ENCODE measurements around the gene SAA4. TPM values are rescaled to one million over a fixed set of nuclear protein-coding genes. Genes with fewer than 3 reads are reported as not detected.
"Not testable (repeated sequence)": the region's sequence is repeated elsewhere in the genome, so short reads cannot be mapped to it uniquely, and the experiment has no call there.

The SAA4 gene
- total RNA-seq, 1 donor from 2014 or later = not detected

DNA sequence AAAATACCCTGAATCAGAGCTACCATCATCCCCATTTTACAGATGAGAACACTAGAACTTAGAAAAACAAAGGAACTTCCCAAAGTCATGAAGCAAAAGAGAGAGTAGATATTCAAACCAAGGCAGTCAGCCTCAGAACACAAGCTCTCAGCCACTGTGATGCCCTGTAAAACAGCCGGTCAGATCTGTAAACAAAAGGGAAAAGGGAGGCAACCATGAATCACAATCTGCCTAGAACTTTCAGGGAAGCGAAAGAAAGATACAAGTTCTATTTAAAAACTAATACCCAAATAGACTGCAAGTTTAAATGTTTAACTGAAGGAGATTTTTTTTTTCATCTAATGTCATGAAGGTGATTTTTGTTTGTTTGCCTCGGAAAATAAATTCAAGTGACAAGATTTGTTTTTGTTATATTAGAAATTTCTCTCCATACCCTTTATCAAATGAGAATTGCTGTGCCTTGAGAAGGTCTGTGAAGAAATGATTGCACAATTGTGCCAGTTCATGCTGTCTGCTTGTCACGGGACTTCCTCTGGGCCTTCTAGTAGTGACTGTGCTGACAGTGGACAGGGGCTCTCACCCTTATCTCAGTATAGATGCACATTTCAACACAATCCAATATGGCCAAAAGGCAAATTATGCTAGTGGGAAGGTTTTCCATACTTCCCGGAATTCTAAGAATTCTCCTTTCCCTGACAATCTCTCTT is 41.1 kb upstream of the SAA4 start:
- Mint-ChIP-seq H3K27ac (ENCODE audit: unreplicated experiment) (no peak overlapping the region), H3K27me3 (ENCODE audit: unreplicated experiment) (no peaks in the 10 kb centered on the region), H3K9me3 (ENCODE audit: unreplicated experiment) (peaks cover 2% of the 10 kb centered on the region), H3K4me1 (ENCODE audit: low read depth, unreplicated experiment) (no peaks in the 10 kb centered on the region), H3K4me3 (ENCODE audit: unreplicated experiment) (no peak overlapping the region), H3K36me3 (ENCODE audit: unreplicated experiment) (peaks cover 4% of the 10 kb centered on the region)
- TF ChIP-seq, protein P1, sequence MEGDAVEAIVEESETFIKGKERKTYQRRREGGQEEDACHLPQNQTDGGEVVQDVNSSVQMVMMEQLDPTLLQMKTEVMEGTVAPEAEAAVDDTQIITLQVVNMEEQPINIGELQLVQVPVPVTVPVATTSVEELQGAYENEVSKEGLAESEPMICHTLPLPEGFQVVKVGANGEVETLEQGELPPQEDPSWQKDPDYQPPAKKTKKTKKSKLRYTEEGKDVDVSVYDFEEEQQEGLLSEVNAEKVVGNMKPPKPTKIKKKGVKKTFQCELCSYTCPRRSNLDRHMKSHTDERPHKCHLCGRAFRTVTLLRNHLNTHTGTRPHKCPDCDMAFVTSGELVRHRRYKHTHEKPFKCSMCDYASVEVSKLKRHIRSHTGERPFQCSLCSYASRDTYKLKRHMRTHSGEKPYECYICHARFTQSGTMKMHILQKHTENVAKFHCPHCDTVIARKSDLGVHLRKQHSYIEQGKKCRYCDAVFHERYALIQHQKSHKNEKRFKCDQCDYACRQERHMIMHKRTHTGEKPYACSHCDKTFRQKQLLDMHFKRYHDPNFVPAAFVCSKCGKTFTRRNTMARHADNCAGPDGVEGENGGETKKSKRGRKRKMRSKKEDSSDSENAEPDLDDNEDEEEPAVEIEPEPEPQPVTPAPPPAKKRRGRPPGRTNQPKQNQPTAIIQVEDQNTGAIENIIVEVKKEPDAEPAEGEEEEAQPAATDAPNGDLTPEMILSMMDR (IDR thresholded peaks at IDR 0.05; ENCODE audit: partially characterized antibody, unreplicated experiment) = no peak
- DNase-seq = no peak

DNA sequence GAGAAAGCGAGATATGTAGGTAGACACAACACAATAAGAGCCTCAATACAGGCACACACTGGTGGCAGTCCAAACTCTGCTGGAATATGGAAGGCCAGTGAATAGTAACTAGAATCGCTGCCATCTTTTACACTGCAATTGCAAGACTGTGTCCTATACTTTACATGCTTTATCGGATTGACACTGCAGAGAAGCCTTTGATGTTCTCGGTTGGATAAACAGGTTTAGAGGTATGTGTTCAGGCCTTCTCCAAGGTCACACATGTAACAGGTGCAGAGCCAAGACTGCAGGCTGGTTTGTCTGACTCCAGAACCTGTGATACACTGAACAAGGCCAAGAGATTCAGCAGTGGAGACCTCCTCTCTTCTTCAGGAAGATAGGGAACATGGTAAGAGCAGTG is 34.6 kb upstream of the SAA4 start:
- Mint-ChIP-seq H3K9me3 (ENCODE audit: unreplicated experiment) (peaks cover 2% of the 10 kb centered on the region), H3K27me3 (ENCODE audit: unreplicated experiment) (no peaks in the 10 kb centered on the region), H3K27ac (ENCODE audit: unreplicated experiment) (no peak overlapping the region), H3K4me1 (ENCODE audit: low read depth, unreplicated experiment) (no peaks in the 10 kb centered on the region), H3K36me3 (ENCODE audit: unreplicated experiment) (peaks cover 4% of the 10 kb centered on the region), H3K4me3 (ENCODE audit: unreplicated experiment) (no peak overlapping the region)
- no peak for DNase-seq
- TF ChIP-seq, protein P1 (IDR thresholded peaks at IDR 0.05; ENCODE audit: partially characterized antibody, unreplicated experiment) = no peak

DNA sequence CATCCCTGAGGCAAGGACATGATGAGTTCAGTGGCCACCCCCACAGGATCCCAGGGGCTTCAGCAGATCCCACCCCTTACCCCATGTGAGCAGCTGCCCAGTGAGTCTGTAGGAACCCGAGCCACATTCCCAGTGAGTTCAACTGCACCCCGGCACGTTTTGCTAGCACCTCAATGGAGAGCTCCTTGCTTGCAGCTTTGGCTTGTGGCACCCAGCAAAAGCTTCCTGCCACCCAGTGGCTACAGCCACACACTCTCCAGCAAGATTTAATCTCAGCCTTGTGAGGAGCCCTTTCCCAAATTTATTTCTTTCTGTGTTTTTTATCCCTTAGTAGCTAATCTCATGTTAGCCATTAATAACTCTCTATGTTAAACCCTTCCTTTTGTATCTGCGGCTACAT is 33.5 kb upstream of the SAA4 start:
- Mint-ChIP-seq H3K36me3 (ENCODE audit: unreplicated experiment) (peaks cover under 1% of the 10 kb centered on the region), H3K27me3 (ENCODE audit: unreplicated experiment) (no peaks in the 10 kb centered on the region)

DNA sequence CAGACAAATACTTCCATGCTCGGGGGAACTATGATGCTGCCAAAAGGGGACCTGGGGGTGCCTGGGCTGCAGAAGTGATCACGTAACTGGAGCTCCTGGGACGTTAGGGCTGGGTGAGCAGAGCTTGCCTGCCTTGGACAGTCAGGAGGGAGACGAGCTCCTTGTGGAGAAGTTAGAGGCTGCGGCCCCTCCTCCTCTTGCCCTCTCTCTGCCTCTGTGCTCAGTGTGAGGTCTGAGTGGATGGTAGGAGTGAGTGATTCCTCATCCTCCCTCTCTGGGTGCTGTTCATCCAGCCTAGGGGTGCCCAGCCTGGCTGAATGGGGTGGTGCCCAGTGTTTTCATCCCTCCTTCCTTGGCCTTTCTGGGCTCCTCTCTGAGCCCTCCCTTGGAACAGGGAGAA is 32.6 kb upstream of the SAA4 start:
- H3K4me3 Mint-ChIP-seq (ENCODE audit: unreplicated experiment); H3K36me3 Mint-ChIP-seq (ENCODE audit: unreplicated experiment); DNase-seq; H3K27ac Mint-ChIP-seq (ENCODE audit: unreplicated experiment); H3K4me1 Mint-ChIP-seq (ENCODE audit: low read depth, unreplicated experiment); H3K27me3 Mint-ChIP-seq (ENCODE audit: unreplicated experiment); H3K9me3 Mint-ChIP-seq (ENCODE audit: unreplicated experiment): not testable (repeated sequence)

More for the DNA sequence above, 33.5 kb upstream of the SAA4 start:
- no peak overlapping the region for H3K27ac Mint-ChIP-seq (ENCODE audit: unreplicated experiment)
- H3K4me3 Mint-ChIP-seq (ENCODE audit: unreplicated experiment) = no peak overlapping the region
- H3K4me1 Mint-ChIP-seq (ENCODE audit: low read depth, unreplicated experiment) = no peaks in the 10 kb centered on the region
- DNase-seq = no peak
- TF ChIP-seq, protein P1 (IDR thresholded peaks at IDR 0.05; ENCODE audit: partially characterized antibody, unreplicated experiment) = no peak
- no peaks in the 10 kb centered on the region for H3K9me3 Mint-ChIP-seq (ENCODE audit: unreplicated experiment)

DNA sequence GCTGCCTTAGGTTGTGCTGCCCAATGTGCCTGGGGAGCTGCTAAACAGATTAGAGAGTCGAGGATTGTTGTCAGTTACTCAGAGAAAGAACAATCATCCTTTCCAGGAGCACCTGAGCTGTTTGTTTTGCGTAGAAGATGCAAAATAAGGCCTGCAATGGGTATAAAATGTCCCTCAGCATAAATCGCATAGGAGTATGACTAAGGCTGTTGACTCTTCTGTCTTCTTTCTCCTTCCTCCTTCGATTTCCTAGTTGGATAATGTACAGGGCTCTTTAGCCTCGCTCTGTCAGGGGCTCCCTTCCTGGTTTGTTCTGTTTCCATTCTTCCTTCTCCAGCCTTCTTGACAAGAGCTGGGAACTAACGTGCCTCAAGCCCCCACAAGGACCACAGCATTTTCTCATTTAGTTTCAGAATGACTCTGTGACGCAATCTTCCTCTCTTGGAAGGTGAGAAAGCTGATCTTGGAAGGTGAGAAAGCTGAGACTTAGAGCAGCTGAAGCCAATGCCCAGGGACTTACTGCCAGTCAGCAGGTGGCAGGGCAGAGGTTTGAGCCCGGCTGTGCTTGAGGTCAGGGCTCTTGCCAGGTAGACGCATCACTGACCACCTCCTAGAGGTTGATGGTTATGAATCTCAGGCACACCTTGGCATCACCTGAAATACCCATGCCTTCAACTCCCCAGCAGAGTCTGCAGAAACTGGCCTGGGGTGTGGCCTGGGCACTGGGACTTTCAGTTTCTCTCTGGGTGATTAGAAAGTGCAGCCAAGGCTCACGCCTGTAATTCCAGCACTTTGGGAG is 30.9 kb upstream of the SAA4 start:
- H3K36me3 Mint-ChIP-seq (ENCODE audit: unreplicated experiment); H3K27me3 Mint-ChIP-seq (ENCODE audit: unreplicated experiment); H3K4me3 Mint-ChIP-seq (ENCODE audit: unreplicated experiment); H3K4me1 Mint-ChIP-seq (ENCODE audit: low read depth, unreplicated experiment); H3K27ac Mint-ChIP-seq (ENCODE audit: unreplicated experiment); H3K9me3 Mint-ChIP-seq (ENCODE audit: unreplicated experiment); DNase-seq: not testable (repeated sequence)

DNA sequence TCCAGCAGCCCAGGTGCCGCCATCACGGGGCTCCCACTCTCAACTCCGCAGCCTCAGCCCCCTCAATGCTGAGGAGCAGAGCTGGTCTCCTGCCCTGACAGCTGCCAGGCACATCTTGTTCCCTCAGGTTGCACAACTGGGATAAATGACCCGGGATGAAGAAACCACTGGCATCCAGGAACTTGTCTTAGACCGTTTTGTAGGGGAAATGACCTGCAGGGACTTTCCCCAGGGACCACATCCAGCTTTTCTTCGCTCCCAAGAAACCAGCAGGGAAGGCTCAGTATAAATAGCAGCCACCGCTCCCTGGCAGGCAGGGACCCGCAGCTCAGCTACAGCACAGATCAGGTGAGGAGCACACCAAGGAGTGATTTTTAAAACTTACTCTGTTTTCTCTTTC is 29.3 kb upstream of the SAA4 start, which contains the start of gene SAA1:
SAA1 (plus strand) TSS at position 316 of the 400 bp plus-strand sequence. CDS start 624 bp downstream, outside the sequence.
- Mint-ChIP-seq H3K4me3 (ENCODE audit: unreplicated experiment) (no peak within 1 kb of the TSS), H3K4me1 (ENCODE audit: low read depth, unreplicated experiment) (no peaks in the 10 kb centered on the region), H3K36me3 (ENCODE audit: unreplicated experiment) (no peaks in the 10 kb centered on the region), H3K27me3 (ENCODE audit: unreplicated experiment) (no peaks in the 10 kb centered on the region), H3K9me3 (ENCODE audit: unreplicated experiment) (no peaks in the 10 kb centered on the region), H3K27ac (ENCODE audit: unreplicated experiment) (no peak within 1 kb of the TSS)
- no peak for DNase-seq
- TF ChIP-seq, protein P1 (IDR thresholded peaks at IDR 0.05; ENCODE audit: partially characterized antibody, unreplicated experiment) = no peak

Measured in glutamatergic neuron (in vitro differentiated cells).